Immature natural killer cell (primary cell): ENCODE results near the gene SHB. TPM values are rescaled to one million over a fixed set of nuclear protein-coding genes. Genes with fewer than 3 reads are reported as not detected.

Experiments used
- DNase-seq, 3 donors: peaks; one replicate each; pipeline ENCODE4 v3.0.0; 2022; ENCODE audit warnings: mixed read lengths in 1 of 3
- H3K27ac Mint-ChIP-seq, 6 donors: one replicate each; pipeline ENCODE4 v1.8.0; 2020; ENCODE audit warnings: mixed read lengths in 6 of 6, mild to moderate bottlenecking in 5 of 6, inconsistent platforms in 4 of 6, moderate library complexity in 3 of 6
- H3K27me3 Mint-ChIP-seq, 3 donors: one replicate each; pipeline ENCODE4 v1.8.0; 2020 to 2021; ENCODE audit warnings: low read depth in 3 of 3, mild to moderate bottlenecking in 3 of 3, mixed read lengths in 3 of 3, moderate library complexity in 3 of 3, inconsistent platforms in 1 of 3
- H3K36me3 Mint-ChIP-seq, 3 donors: one replicate each; pipeline ENCODE4 v1.8.0; 2020; ENCODE audit warnings: mixed read lengths in 3 of 3, inconsistent platforms in 2 of 3, mild to moderate bottlenecking in 2 of 3
- H3K4me1 Mint-ChIP-seq, 2 donors: one replicate each; pipeline ENCODE4 v1.8.0; 2020; ENCODE audit warnings: inconsistent platforms in 2 of 2, mild to moderate bottlenecking in 2 of 2, mixed read lengths in 2 of 2, moderate library complexity in 1 of 2
- H3K4me3 Mint-ChIP-seq, 5 donors: one replicate each; pipeline ENCODE4 v1.8.0; 2020; ENCODE audit warnings: mild to moderate bottlenecking in 5 of 5, mixed read lengths in 5 of 5, inconsistent platforms in 3 of 5, moderate library complexity in 3 of 5
- H3K9me3 Mint-ChIP-seq, 6 donors: one replicate each; pipeline ENCODE4 v1.8.0; 2020; ENCODE audit warnings: mild to moderate bottlenecking in 6 of 6, mixed read lengths in 6 of 6, inconsistent platforms in 4 of 6, moderate library complexity in 3 of 6
- polyA plus RNA-seq, 3 donors: library from polyadenylated mRNA; unstranded; fragments of 300-500 nt; fragmentation: Illumina TruSeq; gene quantifications; one replicate each; pipeline ENCODE4 v1.2.3, GENCODE V29; 2021

The SHB gene
- polyA plus RNA-seq, 3 donors from 2014 or later = 0.39 to 0.70 (median 0.57) TPM

GRCh38 chr9:38082446-38083287 is 13.6 kb upstream of the SHB start:
- Mint-ChIP-seq H3K27ac (no peak overlapping the region), H3K9me3 (no peaks in the 10 kb centered on the region), H3K27me3 (peaks cover 3 to 14% (median 13%) of the 10 kb centered on the region in 3 donors), H3K36me3 (no peaks in the 10 kb centered on the region), H3K4me3 (no peak overlapping the region), H3K4me1 (no peaks in the 10 kb centered on the region)
- no peak for DNase-seq

GRCh38 chr9:38081356-38082108 is 12.5 kb upstream of the SHB start:
- no peaks in the 10 kb centered on the region for H3K9me3 Mint-ChIP-seq
- H3K27me3 Mint-ChIP-seq = peaks cover 3 to 19% (median 12%) of the 10 kb centered on the region in 3 donors
- H3K36me3 Mint-ChIP-seq = no peaks in the 10 kb centered on the region
- no peak overlapping the region for H3K27ac Mint-ChIP-seq
- no peak for DNase-seq
- no peak overlapping the region for H3K4me3 Mint-ChIP-seq
- H3K4me1 Mint-ChIP-seq = no peaks in the 10 kb centered on the region

GRCh38 chr9:38079461-38080031 is 10.5 kb upstream of the SHB start:
- Mint-ChIP-seq H3K27me3 (peaks cover 4 to 15% (median 6%) of the 10 kb centered on the region in 3 donors), H3K4me3 (no peak overlapping the region), H3K36me3 (no peaks in the 10 kb centered on the region), H3K9me3 (no peaks in the 10 kb centered on the region), H3K27ac (no peak overlapping the region), H3K4me1 (no peaks in the 10 kb centered on the region)
- DNase-seq = no peak

- Mint-ChIP-seq H3K36me3 (no peaks in the 10 kb centered on the region), H3K9me3 (no peaks in the 10 kb centered on the region), H3K4me3 (no peak overlapping the region), H3K4me1 (peaks cover 12 to 13% of the 10 kb centered on the region in 2 donors), H3K27ac (no peak overlapping the region), H3K27me3 (peaks cover 5 to 14% (median 12%) of the 10 kb centered on the region in 3 donors)
- no peak for DNase-seq
These were observed 6.2 kb upstream of the SHB start for GRCh38 chr9:38075272-38075671.

- H3K4me1 Mint-ChIP-seq = peaks cover 17 to 19% of the 10 kb centered on the region in 2 donors
- H3K27me3 Mint-ChIP-seq = peaks cover 5 to 14% (median 14%) of the 10 kb centered on the region in 3 donors
- H3K9me3 Mint-ChIP-seq = no peaks in the 10 kb centered on the region
- no peak overlapping the region for H3K27ac Mint-ChIP-seq
- no peak for DNase-seq
- no peaks in the 10 kb centered on the region for H3K36me3 Mint-ChIP-seq
- no peak overlapping the region for H3K4me3 Mint-ChIP-seq
These were observed 5.5 kb upstream of the SHB start for GRCh38 chr9:38074441-38074961.

- peaks cover 5 to 15% (median 12%) of the 10 kb centered on the region in 3 donors for H3K27me3 Mint-ChIP-seq
- no peak for DNase-seq
- H3K4me3 Mint-ChIP-seq = no peak overlapping the region
- H3K4me1 Mint-ChIP-seq = peaks cover 18 to 20% of the 10 kb centered on the region in 2 donors
- no peaks in the 10 kb centered on the region for H3K9me3 Mint-ChIP-seq
- H3K36me3 Mint-ChIP-seq = no peaks in the 10 kb centered on the region
- H3K27ac Mint-ChIP-seq = no peak overlapping the region
These were observed 4.9 kb upstream of the SHB start for GRCh38 chr9:38073882-38074281.

GRCh38 chr9:38071470-38072134 is 2.6 kb upstream of the SHB start:
- Mint-ChIP-seq H3K9me3 (no peaks in the 10 kb centered on the region), H3K27me3 (peaks cover 7 to 15% (median 10%) of the 10 kb centered on the region in 3 donors), H3K27ac (peak overlapping the region in 4 of 6 donors; percentile 1 to 82 (median 70)), H3K36me3 (no peaks in the 10 kb centered on the region), H3K4me3 (peak overlapping the region in 2 of 5 donors; percentile 49 to 92), H3K4me1 (peaks cover 27 to 30% of the 10 kb centered on the region in 2 donors)
- DNase-seq = no peak

GRCh38 chr9:38067859-38068681 is 957 bp downstream of the SHB start:
- H3K4me1 Mint-ChIP-seq = peaks cover 27 to 30% of the 10 kb centered on the region in 2 donors
- no peaks in the 10 kb centered on the region for H3K36me3 Mint-ChIP-seq
- H3K9me3 Mint-ChIP-seq = no peaks in the 10 kb centered on the region
- DNase-seq = peak in 2 of 3 donors; percentile 15 to 19
- peaks cover 4 to 23% (median 15%) of the 10 kb centered on the region in 3 donors for H3K27me3 Mint-ChIP-seq
- peak overlapping the region; percentile 82 to 92 (median 84) for H3K4me3 Mint-ChIP-seq
- H3K27ac Mint-ChIP-seq = no peak overlapping the region

- H3K27ac Mint-ChIP-seq = peak overlapping the region in 1 of 6 donors; percentile 11
- DNase-seq = peak in 1 of 3 donors; percentile 9
- no peaks in the 10 kb centered on the region for H3K36me3 Mint-ChIP-seq
- H3K4me1 Mint-ChIP-seq = peaks cover 27 to 30% of the 10 kb centered on the region in 2 donors
- peak overlapping the region; percentile 82 to 92 (median 84) for H3K4me3 Mint-ChIP-seq
- H3K9me3 Mint-ChIP-seq = no peaks in the 10 kb centered on the region
- peaks cover 4 to 23% (median 10%) of the 10 kb centered on the region in 3 donors for H3K27me3 Mint-ChIP-seq
These were observed 1.8 kb downstream of the SHB start for GRCh38 chr9:38066914-38067858.

GRCh38 chr9:38066197-38066913 is 2.7 kb downstream of the SHB start:
- Mint-ChIP-seq H3K4me3 (peak overlapping the region in 4 of 5 donors; percentile 82 to 92 (median 84)), H3K9me3 (no peaks in the 10 kb centered on the region), H3K27ac (no peak overlapping the region), H3K4me1 (peaks cover 26 to 29% of the 10 kb centered on the region in 2 donors), H3K27me3 (peaks cover 3 to 21% (median 8%) of the 10 kb centered on the region in 3 donors), H3K36me3 (no peaks in the 10 kb centered on the region)
- no peak for DNase-seq

- Mint-ChIP-seq H3K9me3 (no peaks in the 10 kb centered on the region), H3K36me3 (no peaks in the 10 kb centered on the region), H3K4me1 (peaks cover 17 to 21% of the 10 kb centered on the region in 2 donors), H3K27ac (no peak overlapping the region), H3K27me3 (peaks cover 2 to 17% (median 3%) of the 10 kb centered on the region in 3 donors), H3K4me3 (peak overlapping the region in 1 of 5 donors; percentile 92)
- no peak for DNase-seq
These were observed 3.5 kb downstream of the SHB start for GRCh38 chr9:38065369-38066075.
